ENCODE measurements around the gene GPR21.

Gene GPR21

GRCh38 chr9:123073441-123073840 lies 40.0 kb downstream of the GPR21 start:
- in situ Hi-C loops (cut with HindIII; ENCODE audit: low sequenced_read_pairs) = no loop called here
- no peak for TF ChIP-seq CTCF (IDR thresholded peaks at IDR 0.05; ENCODE audit: low read depth, low read length)
- no peak overlapping the region for H3K4me3 ChIP-seq (ENCODE audit: low read depth, low read length)
- DNase-seq (ENCODE audit: low read depth, low spot score) = no peak

- H3K4me3 ChIP-seq (ENCODE audit: low read depth, low read length) = no peak overlapping the region
- TF ChIP-seq CTCF (IDR thresholded peaks at IDR 0.05; ENCODE audit: low read depth, low read length) = no peak
- in situ Hi-C loops (cut with HindIII; ENCODE audit: low sequenced_read_pairs) = no loop called here
- DNase-seq (ENCODE audit: low read depth, low spot score) = peak; percentile 78
Observed at GRCh38 chr9:123073991-123074422, 40.5 kb downstream of the GPR21 start.

GRCh38 chr9:123074628-123075027 lies 41.2 kb downstream of the GPR21 start:
- DNase-seq (ENCODE audit: low read depth, low spot score) = no peak
- in situ Hi-C loops (cut with HindIII; ENCODE audit: low sequenced_read_pairs) = no loop called here
- TF ChIP-seq CTCF (IDR thresholded peaks at IDR 0.05; ENCODE audit: low read depth, low read length) = no peak
- no peak overlapping the region for H3K4me3 ChIP-seq (ENCODE audit: low read depth, low read length)

- no peak overlapping the region for H3K4me3 ChIP-seq (ENCODE audit: low read depth, low read length)
- no peak for DNase-seq (ENCODE audit: low read depth, low spot score)
- no peak for TF ChIP-seq CTCF (IDR thresholded peaks at IDR 0.05; ENCODE audit: low read depth, low read length)
- in situ Hi-C loops (cut with HindIII; ENCODE audit: low sequenced_read_pairs) = no loop called here
Observed at GRCh38 chr9:123080444-123080843, 47.0 kb downstream of the GPR21 start.

GRCh38 chr9:123081824-123082223 lies 48.4 kb downstream of the GPR21 start:
- in situ Hi-C loops (cut with HindIII; ENCODE audit: low sequenced_read_pairs) = no loop called here
- peak; percentile 54 for DNase-seq (ENCODE audit: low read depth, low spot score)
- peak; percentile 62 for TF ChIP-seq CTCF (IDR thresholded peaks at IDR 0.05; ENCODE audit: low read depth, low read length)
- H3K4me3 ChIP-seq (ENCODE audit: low read depth, low read length) = no peak overlapping the region

- in situ Hi-C loops (cut with HindIII; ENCODE audit: low sequenced_read_pairs) = no loop called here
- no peak overlapping the region for H3K4me3 ChIP-seq (ENCODE audit: low read depth, low read length)
- no peak for DNase-seq (ENCODE audit: low read depth, low spot score)
- TF ChIP-seq CTCF (IDR thresholded peaks at IDR 0.05; ENCODE audit: low read depth, low read length) = no peak
Observed at GRCh38 chr9:123083680-123084079, 50.2 kb downstream of the GPR21 start.

- H3K4me3 ChIP-seq (ENCODE audit: low read depth, low read length) = no peak overlapping the region
- DNase-seq (ENCODE audit: low read depth, low spot score) = no peak
- no peak for TF ChIP-seq CTCF (IDR thresholded peaks at IDR 0.05; ENCODE audit: low read depth, low read length)
- in situ Hi-C loops (cut with HindIII; ENCODE audit: low sequenced_read_pairs) = no loop called here
Observed at GRCh38 chr9:123084256-123084655, 50.8 kb downstream of the GPR21 start.

Data from astrocyte of the spinal cord (primary cell).